Measurements from ENCODE around the gene MRPS23. TPM values are rescaled to one million over a fixed set of nuclear protein-coding genes. Genes with fewer than 3 reads are reported as not detected.

MRPS23 gene
- total and polyA plus RNA-seq, 2 of the 13 experiments (the other 11 are each of a cell fraction or from before 2014, with no cell fraction given) = 63.2 to 181 TPM

GRCh38 chr17:57832314-57833178, 17.3 kb downstream of the MRPS23 start (continued):
- TF ChIP-seq NR2F2 (IDR thresholded peaks at IDR 0.05; ENCODE audit: borderline replicate concordance, low read depth) (no peak), RNF219 (CRISPR knock-in tag; IDR thresholded peaks at IDR 0.05) (no peak), XRCC5 (optimal IDR thresholded peaks at IDR 0.05; ENCODE audit: low read length) (no peak), BRD4 (CRISPR knock-in tag; IDR thresholded peaks at IDR 0.05) (no peak), GRHL1 (CRISPR knock-in tag; conservative IDR thresholded peaks at IDR 0.05) (no peak), SIN3B (IDR thresholded peaks at IDR 0.05; ENCODE audit: low read length) (0 out of 2 replicates have a peak, but pooled peaks have one; percentile 6), HNRNPH1 (optimal IDR thresholded peaks at IDR 0.05; ENCODE audit: low read depth, low read length) (peak; percentile 45), ZBTB34 (CRISPR knock-in tag; IDR thresholded peaks at IDR 0.05) (no peak), PBX3 (CRISPR knock-in tag; IDR thresholded peaks at IDR 0.05; ENCODE audit: borderline replicate concordance) (no peak), ZNF747 (CRISPR knock-in tag; IDR thresholded peaks at IDR 0.05; ENCODE audit: borderline replicate concordance) (no peak), HNF1B (CRISPR knock-in tag; IDR thresholded peaks at IDR 0.05) (no peak), ZNF780A (CRISPR knock-in tag; IDR thresholded peaks at IDR 0.05) (no peak), ZNF710 (CRISPR knock-in tag; IDR thresholded peaks at IDR 0.05; ENCODE audit: borderline replicate concordance) (0 out of 2 replicates have a peak, but pooled peaks have one; percentile 25), MAFK (conservative IDR thresholded peaks at IDR 0.05 in 1 of 2, IDR thresholded peaks at IDR 0.05 in 1 of 2; ENCODE audit: low read length in 2 of 2) (no peak), RXRA (CRISPR knock-in tag; IDR thresholded peaks at IDR 0.05) (no peak), CC2D1A (CRISPR knock-in tag; IDR thresholded peaks at IDR 0.05) (no peak), HDAC1 (CRISPR knock-in tag; IDR thresholded peaks at IDR 0.05) (no peak)

All from HepG2 (cell line).